GM12878 (cell line): ENCODE measurements around the gene FBXL2. TPM values are rescaled to one million over a fixed set of nuclear protein-coding genes. Genes with fewer than 3 reads are reported as not detected.

Experiments
- ATAC-seq: fragments of 200-7000 bp; cut with Tn5 transposase; 3 replicates; pipeline ENCODE4 v1.9.1; 2020; ENCODE audit warnings: mild to moderate bottlenecking, moderate library complexity
- BruUV-seq: library from RNA; stranded (reverse); fragments of 400-500 nt; replicated peaks from 2 replicates; lab custom pipeline; 2021; lab: Mats Ljungman, UMichigan
- CTCF ChIA-PET: fragments of 300-600 bp; sonication (Branson Sonifier 250); formaldehyde crosslinking; extraction: SDS; loops from one replicate; lab custom pipeline; 2021; ENCODE audit warnings: inconsistent platforms; lab: Yijun Ruan, JAX
- POLR2A ChIA-PET: fragments of 350-600 bp; formaldehyde crosslinking; extraction: SDS; loops from one replicate; lab custom pipeline; 2021; ENCODE audit warnings: inconsistent platforms; lab: Charles Lee
- RAD21 ChIA-PET: fragments of 300-600 bp; sonication (Branson Sonifier 250); formaldehyde crosslinking; loops from one replicate; lab custom pipeline; 2023; ENCODE audit warnings: antibody characterized with exemption; ENCODE audit not compliant: unreplicated experiment; lab: Charles Lee
- SMC1A ChIA-PET: fragments of 300-600 bp; sonication (Branson Sonifier 250); formaldehyde crosslinking; loops from one replicate; lab custom pipeline; 2023; ENCODE audit not compliant: unreplicated experiment, uncharacterized antibody; lab: Charles Lee
- DNase-seq: peaks from one replicate; pipeline ENCODE4 v3.0.0-alpha.2; 2011; ENCODE audit warnings: low read depth, low spot score
- FAIRE-seq: peaks from 3 replicates; lab custom pipeline; 2011; peaks lifted over from hg19 to GRCh38; lab: Jason Lieb, UNC
- H2AFZ ChIP-seq: 2 replicates; pipeline ENCODE4 v1.6.0; 2011; ENCODE audit warnings: low read depth, low read length, control low read depth; ENCODE audit not compliant: control insufficient read depth
- H3K27ac ChIP-seq: 2 replicates; pipeline ENCODE4 v1.5.1; 2011; ENCODE audit warnings: control low read depth; ENCODE audit not compliant: control insufficient read depth, insufficient read depth
- H3K27me3 ChIP-seq, 2 experiments: replicated peaks in 1 of 2; 2 replicates each; pipeline versions ENCODE4 v1.6.0 to v1.6.1; 2011; ENCODE audit warnings: low read length in 1 of 2; ENCODE audit not compliant: control insufficient read depth in 2 of 2, insufficient read depth in 2 of 2
- H3K36me3 ChIP-seq, 2 experiments: 2 replicates each; pipeline ENCODE4 v1.5.1; 2011; ENCODE audit warnings: low read length in 1 of 2; ENCODE audit not compliant: control insufficient read depth in 2 of 2, insufficient read depth in 2 of 2
- H3K4me1 ChIP-seq: 2 replicates; pipeline ENCODE4 v1.6.1; 2011; ENCODE audit warnings: mild to moderate bottlenecking, low read length, moderate library complexity, mixed read lengths; ENCODE audit not compliant: control insufficient read depth, insufficient read depth
- H3K4me2 ChIP-seq: 2 replicates; pipeline ENCODE4 v1.6.0; 2011; ENCODE audit warnings: control low read depth; ENCODE audit not compliant: control insufficient read depth, insufficient read depth
- H3K4me3 ChIP-seq: fragments of 200-600 bp; sonication (generic); 2 replicates; pipeline ENCODE4 v1.5.1; 2016
- H3K79me2 ChIP-seq: 2 replicates; pipeline ENCODE4 v1.6.0; 2011; ENCODE audit warnings: low read length; ENCODE audit not compliant: control insufficient read depth, insufficient read depth
- H3K9ac ChIP-seq: 2 replicates; pipeline ENCODE4 v1.8.0; 2011; ENCODE audit warnings: low read length, control low read depth, mixed read lengths; ENCODE audit not compliant: control insufficient read depth, insufficient read depth
- H3K9me3 ChIP-seq: replicated peaks from 3 replicates; pipeline ENCODE4 v1.5.1; 2011; ENCODE audit warnings: mild to moderate bottlenecking, low read length; ENCODE audit not compliant: control insufficient read depth, insufficient read depth
- H4K20me1 ChIP-seq: 2 replicates; pipeline ENCODE4 v1.6.0; 2011; ENCODE audit not compliant: control insufficient read depth, insufficient read depth
- BCLAF1 ChIP-seq: fragments of 450-650 bp; IDR thresholded peaks from 2 replicates; pipeline ENCODE4 v1.6.1; 2017; ENCODE audit warnings: antibody characterized with exemption, mild to moderate bottlenecking, moderate library complexity
- BHLHE40 ChIP-seq, 2 experiments: fragments of 450-650 bp in 1 of 2; IDR thresholded peaks; 2 replicates each; pipeline ENCODE4 v1.6.1; 2011 to 2017; ENCODE audit warnings: low read depth in 2 of 2, borderline replicate concordance in 1 of 2, improper control_type of control experiment in 1 of 2, low read length in 1 of 2, mild to moderate bottlenecking in 1 of 2
- CBFB ChIP-seq: IDR thresholded peaks from 2 replicates; pipeline ENCODE4 v1.6.1; 2016; ENCODE audit warnings: antibody characterized with exemption, low read depth
- GATAD2B ChIP-seq: fragments of 450-650 bp; conservative IDR thresholded peaks from 2 replicates; pipeline ENCODE4 v1.6.1; 2017; ENCODE audit warnings: low read depth, mild to moderate bottlenecking, moderate library complexity
- NRF1 ChIP-seq: conservative IDR thresholded peaks from 2 replicates; pipeline ENCODE4 v1.6.1; 2011; ENCODE audit warnings: mild to moderate bottlenecking, low read depth, low read length, improper control_type of control experiment
- POU2F2 ChIP-seq: IDR thresholded peaks from 3 replicates; pipeline ENCODE4 v1.6.1; 2011; ENCODE audit warnings: low read depth, mild to moderate bottlenecking, low read length, borderline replicate concordance
- RBBP5 ChIP-seq: fragments of 200-600 bp; sonication (generic); conservative IDR thresholded peaks from 2 replicates; pipeline ENCODE4 v1.6.1; 2016
- RELB ChIP-seq: fragments of 450-650 bp; IDR thresholded peaks from 2 replicates; pipeline ENCODE4 v1.6.1; 2017; ENCODE audit warnings: low read depth, mild to moderate bottlenecking, moderate library complexity
- SKIL ChIP-seq: fragments of 450-650 bp; IDR thresholded peaks from 2 replicates; pipeline ENCODE4 v1.6.1; 2017; ENCODE audit warnings: mild to moderate bottlenecking, low read depth, inconsistent platforms; ENCODE audit not compliant: poor library complexity, severe bottlenecking
- SMAD1 ChIP-seq: fragments of 450-650 bp; IDR thresholded peaks from 2 replicates; pipeline ENCODE4 v1.6.1; 2018; ENCODE audit warnings: mild to moderate bottlenecking, low read depth; ENCODE audit not compliant: partially characterized antibody
- SREBF2 ChIP-seq: IDR thresholded peaks from 2 replicates; pipeline ENCODE4 v1.6.1; 2012; ENCODE audit warnings: mild to moderate bottlenecking, low read length
- TARDBP ChIP-seq: IDR thresholded peaks from 2 replicates; pipeline ENCODE4 v1.6.1; 2016; ENCODE audit warnings: borderline replicate concordance
- TBL1XR1 ChIP-seq: IDR thresholded peaks from 2 replicates; pipeline ENCODE4 v1.6.1; 2012; ENCODE audit warnings: low read depth, low read length, improper control_type of control experiment
- TCF7 ChIP-seq: IDR thresholded peaks from 2 replicates; pipeline ENCODE4 v1.6.1; 2014; ENCODE audit warnings: antibody characterized with exemption, borderline replicate concordance
- WGBS: methylation state at CpG from one replicate; pipeline ENCODE4 v1.1.6; 2016; ENCODE audit warnings: low lambda C conversion rate; ENCODE audit not compliant: insufficient replicate concordance, insufficient coverage; ENCODE audit errors: missing lambda C conversion rate; 5-methylcytosine and 5-hydroxymethylcytosine counted together
- in situ Hi-C: fragments of 300-500 bp; cut with MboI; formaldehyde crosslinking; loops from 9 replicates; pipeline ENCODE4 v1.14.3; 2018; ENCODE audit warnings: mixed read lengths
- intact Hi-C: fragments of 100-400 bp; cut with micrococcal nuclease; formaldehyde crosslinking; loops from one replicate; pipeline ENCODE4 v1.14.2; 2022; ENCODE audit not compliant: unreplicated experiment
- polyA plus RNA-seq, 11 experiments: library from polyadenylated mRNA; depleted of rRNA in 4 of 11; unstranded in 6 of 11; stranded (reverse) in 5 of 11; fragments of >200 nt; fragmentation: Nextera tagmentation in 4 of 11; fragmentation: Illumina TruSeq in 1 of 11; extraction: Ambion mirVana in 4 of 11; extraction: Trizol in 1 of 11; gene quantifications; 1 replicate in 1 of 11; 2 replicates in 10 of 11; pipeline versions ENCODE4 v1.2.1 to v1.2.3, GENCODE V29; 2011 to 2016; ENCODE audit warnings: inconsistent platforms in 2 of 11, missing spikeins in 2 of 11, low read depth in 1 of 11
- total RNA-seq, 4 experiments: library from RNA; depleted of rRNA in 3 of 4; stranded (reverse); fragments of >200 nt in 3 of 4; fragmentation: Illumina TruSeq in 1 of 4; extraction: Trizol in 1 of 4; gene quantifications; 2 replicates each; pipeline versions ENCODE4 v1.2.1 to v1.2.3, GENCODE V29; 2013 to 2021

Gene FBXL2
- total and polyA plus RNA-seq, 10 of the 15 experiments (the other 5 are each of a cell fraction or from before 2014, with no cell fraction given), result 0.04 to 0.72 (median 0.15) TPM; not detected in 1

GRCh38 chr3:33363113-33363800, 86.0 kb downstream of the FBXL2 start:
- Histone ChIP-seq H3K4me3 (no peak overlapping the region), H4K20me1 (no peaks in the 10 kb centered on the region), H3K36me3 (no peaks in the 10 kb centered on the region), H2AFZ (no peak overlapping the region), H3K27ac (no peak overlapping the region), H3K9ac (no peak overlapping the region), H3K79me2 (no peaks in the 10 kb centered on the region), H3K4me2 (no peak overlapping the region), H3K9me3 (no peaks in the 10 kb centered on the region), H3K27me3 (no peaks in the 10 kb centered on the region), H3K4me1 (no peaks in the 10 kb centered on the region)
- ATAC-seq (no peak), DNase-seq (no peak), FAIRE-seq (no peak)
- POLR2A ChIA-PET, result no interaction called here
- in situ Hi-C loops, result no loop called here
- SMC1A ChIA-PET, result interaction anchor here (0.6 to 4.5 kb wide), 3 partner anchors 93 to 373 kb away, joined by 3 to 17 read pairs (median 3); no protein-coding TSS in a partner anchor
- intact Hi-C loops, result no loop called here
- WGBS, result 46% methylated on average over 3 of the region's 3 CpGs
- TF ChIP-seq RELB, result no peak
- TF ChIP-seq SREBF2, result no peak
- no peak for TF ChIP-seq NRF1
- no peak for TF ChIP-seq GATAD2B
- no peak for TF ChIP-seq TARDBP
- no peak for TF ChIP-seq POU2F2
- TF ChIP-seq BCLAF1, result no peak
- no peak for TF ChIP-seq BHLHE40 (IDR thresholded peaks at IDR 0.05; ENCODE audit: borderline replicate concordance in 1 of 2, low read depth in 2 of 2, low read length in 1 of 2)
- no peak for TF ChIP-seq CBFB
- no peak for TF ChIP-seq SKIL
- TF ChIP-seq RBBP5, result no peak
- no peak for TF ChIP-seq SMAD1
- TF ChIP-seq TBL1XR1, result no peak
- TF ChIP-seq TCF7, result no peak
- RAD21 ChIA-PET, result interaction anchor here (1.8 to 2.0 kb wide), 2 partner anchors 10 to 232 kb away, joined by 6 read pairs; no protein-coding TSS in a partner anchor
- BruUV-seq, result no TSS peak
- CTCF ChIA-PET, result interaction anchor here (1.7 to 2.4 kb wide), 2 partner anchors 9 to 289 kb away, joined by 5 to 16 read pairs; no protein-coding TSS in a partner anchor
